SK-N-SH treated with all-trans-retinoic acid at 6 μM for 48 hours (cell line): Measurements from ENCODE around the gene MAP7.
"Not testable (repeated sequence)": the region's sequence is repeated elsewhere in the genome, so short reads cannot be mapped to it uniquely, and the experiment has no call there.

ENCODE experiments used
- ATAC-seq: fragments of 200-7000 bp; cut with Tn5 transposase; 3 replicates; pipeline ENCODE4 v1.9.1; 2020; ENCODE audit warnings: mild to moderate bottlenecking, moderate library complexity
- ARNTL ChIP-seq: fragments of 450-650 bp; formaldehyde crosslinking; IDR thresholded peaks from 2 replicates; pipeline ENCODE4 v1.5.0; 2020; ENCODE audit warnings: low read depth, mild to moderate bottlenecking, moderate library complexity, borderline replicate concordance
- BACH2 ChIP-seq: fragments of 250-450 bp; sonication (Bioruptor Pico); IDR thresholded peaks from 2 replicates; pipeline ENCODE4 v1.9.0; 2021; ENCODE audit warnings: mild to moderate bottlenecking, borderline replicate concordance
- CSDC2 ChIP-seq: fragments of 250-450 bp; sonication (Bioruptor Pico); IDR thresholded peaks from 2 replicates; pipeline ENCODE4 v1.5.0; 2020; ENCODE audit warnings: mild to moderate bottlenecking, moderate library complexity
- CSRNP3 ChIP-seq: fragments of 250-450 bp; sonication (Bioruptor Pico); IDR thresholded peaks from 2 replicates; pipeline ENCODE4 v1.5.1; 2021; ENCODE audit warnings: mild to moderate bottlenecking, moderate library complexity
- ESRRG ChIP-seq: fragments of 250-450 bp; sonication (Bioruptor Pico); IDR thresholded peaks from 2 replicates; pipeline ENCODE4 v1.6.1; 2021; ENCODE audit warnings: mild to moderate bottlenecking
- GLIS3 ChIP-seq: fragments of 250-450 bp; sonication (Bioruptor Pico); IDR thresholded peaks from 2 replicates; pipeline ENCODE4 v1.5.0; 2020; ENCODE audit warnings: mild to moderate bottlenecking, moderate library complexity
- ISL1 ChIP-seq: fragments of 250-450 bp; sonication (Bioruptor Pico); IDR thresholded peaks from 2 replicates; pipeline ENCODE4 v2.1.2; 2022; ENCODE audit warnings: mild to moderate bottlenecking, moderate library complexity
- OSR1 ChIP-seq: fragments of 250-450 bp; sonication (Bioruptor Pico); IDR thresholded peaks from 2 replicates; pipeline ENCODE4 v1.8.0; 2022; ENCODE audit warnings: moderate library complexity, mild to moderate bottlenecking, inconsistent platforms
- POU6F1 ChIP-seq: fragments of 250-450 bp; sonication (Bioruptor Pico); IDR thresholded peaks from 2 replicates; pipeline ENCODE4 v1.8.0; 2021; ENCODE audit warnings: low read depth, mild to moderate bottlenecking, moderate library complexity, borderline replicate concordance
- PPARA ChIP-seq: fragments of 250-450 bp; sonication (Bioruptor Pico); IDR thresholded peaks from 2 replicates; pipeline ENCODE4 v1.5.0; 2020; ENCODE audit warnings: mild to moderate bottlenecking, borderline replicate concordance
- RARB ChIP-seq: fragments of 250-450 bp; sonication (Bioruptor Pico); IDR thresholded peaks from 2 replicates; pipeline ENCODE4 v1.8.0; 2021; ENCODE audit warnings: mild to moderate bottlenecking, moderate library complexity
- SNAI2 ChIP-seq: fragments of 250-450 bp; sonication (Bioruptor Pico); IDR thresholded peaks from 2 replicates; pipeline ENCODE4 v1.5.0; 2020; ENCODE audit warnings: mild to moderate bottlenecking, moderate library complexity
- TCF4 ChIP-seq: fragments of 250-450 bp; sonication (Bioruptor Pico); IDR thresholded peaks from 2 replicates; pipeline ENCODE4 v1.8.0; 2021; ENCODE audit warnings: mild to moderate bottlenecking, moderate library complexity, borderline replicate concordance
- TOX ChIP-seq: fragments of 250-450 bp; sonication (Bioruptor Pico); IDR thresholded peaks from 2 replicates; pipeline ENCODE4 v1.8.0; 2021; ENCODE audit warnings: mild to moderate bottlenecking, moderate library complexity, borderline replicate concordance
- ZFP3 ChIP-seq: fragments of 250-450 bp; sonication (Bioruptor Pico); IDR thresholded peaks from 2 replicates; pipeline ENCODE4 v1.5.0; 2020; ENCODE audit warnings: mild to moderate bottlenecking, moderate library complexity
- ZFP30 ChIP-seq: fragments of 450-650 bp; formaldehyde crosslinking; IDR thresholded peaks from 2 replicates; pipeline ENCODE4 v1.5.0; 2022; ENCODE audit warnings: mild to moderate bottlenecking, moderate library complexity
- ZNF565 ChIP-seq: fragments of 450-650 bp; formaldehyde crosslinking; conservative IDR thresholded peaks from 2 replicates; pipeline ENCODE4 v1.5.0; 2020; ENCODE audit warnings: low read depth, mild to moderate bottlenecking, moderate library complexity
- ZNF70 ChIP-seq: fragments of 450-650 bp; formaldehyde crosslinking; IDR thresholded peaks from 2 replicates; pipeline ENCODE4 v1.5.0; 2020; ENCODE audit warnings: mild to moderate bottlenecking, moderate library complexity
- ZNF8 ChIP-seq: fragments of 450-650 bp; formaldehyde crosslinking; IDR thresholded peaks from 2 replicates; pipeline ENCODE4 v1.5.0; 2020; ENCODE audit warnings: mild to moderate bottlenecking, moderate library complexity
- TF ChIP-seq, protein P1 (sequence below): fragments of 250-450 bp; sonication (Bioruptor Pico); IDR thresholded peaks from 2 replicates; pipeline ENCODE4 v1.5.1; 2020; ENCODE audit warnings: low read depth, mild to moderate bottlenecking, moderate library complexity
- TF ChIP-seq, protein P2 (sequence below): fragments of 250-450 bp; sonication (Bioruptor Pico); IDR thresholded peaks from 2 replicates; pipeline ENCODE4 v1.5.0; 2020; ENCODE audit warnings: mild to moderate bottlenecking, moderate library complexity

Gene MAP7

GRCh38 chr6:136501096-136501495 lies 49.1 kb downstream of the MAP7 start:
- ATAC-seq, result no peak; the same call in 2 of the 3 replicates
- no peak for TF ChIP-seq SNAI2 (CRISPR knock-in tag)
- no peak for TF ChIP-seq CSRNP3
- no peak for TF ChIP-seq TCF4 (CRISPR knock-in tag)
- TF ChIP-seq OSR1 (CRISPR knock-in tag), result no peak
- TF ChIP-seq ZNF70 (CRISPR knock-in tag), result no peak

- ATAC-seq, result no peak
Observed at GRCh38 chr6:136500414-136500813, 49.8 kb downstream of the MAP7 start.

DNA sequence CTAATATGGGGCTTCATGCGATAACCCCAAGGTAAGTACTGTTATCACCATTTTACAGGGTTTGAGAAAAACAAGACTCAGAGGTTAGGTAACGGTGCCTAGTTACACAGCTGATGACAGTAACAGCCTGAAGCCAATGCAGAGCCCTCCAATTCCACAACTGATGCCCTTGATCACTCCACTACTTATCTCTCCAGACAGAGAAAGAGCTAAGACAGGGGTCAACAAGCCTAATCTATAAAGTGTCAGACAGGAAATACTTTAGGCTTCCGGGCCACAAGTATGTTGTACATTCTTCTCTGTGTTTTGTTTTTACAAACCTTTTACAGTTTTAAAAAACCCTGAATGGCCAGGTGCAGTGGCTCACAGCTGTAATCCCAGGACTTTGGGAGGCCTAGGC lies 50.9 kb downstream of the MAP7 start:
- TF ChIP-seq ZFP3 (no peak), CSDC2 (no peak), ARNTL (CRISPR knock-in tag) (no peak), ISL1 (CRISPR knock-in tag) (no peak), CSRNP3 (no peak), ZNF8 (no peak), PPARA (CRISPR knock-in tag) (no peak), BACH2 (CRISPR knock-in tag) (no peak), ZNF565 (no peak), RARB (no peak), OSR1 (CRISPR knock-in tag) (no peak), ZNF70 (CRISPR knock-in tag) (no peak), ZFP30 (no peak), TCF4 (CRISPR knock-in tag) (no peak), POU6F1 (CRISPR knock-in tag) (no peak), TOX (CRISPR knock-in tag) (no peak), ESRRG (CRISPR knock-in tag) (no peak)
- TF ChIP-seq, protein P1, sequence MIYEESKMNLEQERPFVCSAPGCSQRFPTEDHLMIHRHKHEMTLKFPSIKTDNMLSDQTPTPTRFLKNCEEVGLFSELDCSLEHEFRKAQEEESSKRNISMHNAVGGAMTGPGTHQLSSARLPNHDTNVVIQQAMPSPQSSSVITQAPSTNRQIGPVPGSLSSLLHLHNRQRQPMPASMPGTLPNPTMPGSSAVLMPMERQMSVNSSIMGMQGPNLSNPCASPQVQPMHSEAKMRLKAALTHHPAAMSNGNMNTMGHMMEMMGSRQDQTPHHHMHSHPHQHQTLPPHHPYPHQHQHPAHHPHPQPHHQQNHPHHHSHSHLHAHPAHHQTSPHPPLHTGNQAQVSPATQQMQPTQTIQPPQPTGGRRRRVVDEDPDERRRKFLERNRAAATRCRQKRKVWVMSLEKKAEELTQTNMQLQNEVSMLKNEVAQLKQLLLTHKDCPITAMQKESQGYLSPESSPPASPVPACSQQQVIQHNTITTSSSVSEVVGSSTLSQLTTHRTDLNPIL (CRISPR knock-in tag), result no peak
- TF ChIP-seq, protein P2, sequence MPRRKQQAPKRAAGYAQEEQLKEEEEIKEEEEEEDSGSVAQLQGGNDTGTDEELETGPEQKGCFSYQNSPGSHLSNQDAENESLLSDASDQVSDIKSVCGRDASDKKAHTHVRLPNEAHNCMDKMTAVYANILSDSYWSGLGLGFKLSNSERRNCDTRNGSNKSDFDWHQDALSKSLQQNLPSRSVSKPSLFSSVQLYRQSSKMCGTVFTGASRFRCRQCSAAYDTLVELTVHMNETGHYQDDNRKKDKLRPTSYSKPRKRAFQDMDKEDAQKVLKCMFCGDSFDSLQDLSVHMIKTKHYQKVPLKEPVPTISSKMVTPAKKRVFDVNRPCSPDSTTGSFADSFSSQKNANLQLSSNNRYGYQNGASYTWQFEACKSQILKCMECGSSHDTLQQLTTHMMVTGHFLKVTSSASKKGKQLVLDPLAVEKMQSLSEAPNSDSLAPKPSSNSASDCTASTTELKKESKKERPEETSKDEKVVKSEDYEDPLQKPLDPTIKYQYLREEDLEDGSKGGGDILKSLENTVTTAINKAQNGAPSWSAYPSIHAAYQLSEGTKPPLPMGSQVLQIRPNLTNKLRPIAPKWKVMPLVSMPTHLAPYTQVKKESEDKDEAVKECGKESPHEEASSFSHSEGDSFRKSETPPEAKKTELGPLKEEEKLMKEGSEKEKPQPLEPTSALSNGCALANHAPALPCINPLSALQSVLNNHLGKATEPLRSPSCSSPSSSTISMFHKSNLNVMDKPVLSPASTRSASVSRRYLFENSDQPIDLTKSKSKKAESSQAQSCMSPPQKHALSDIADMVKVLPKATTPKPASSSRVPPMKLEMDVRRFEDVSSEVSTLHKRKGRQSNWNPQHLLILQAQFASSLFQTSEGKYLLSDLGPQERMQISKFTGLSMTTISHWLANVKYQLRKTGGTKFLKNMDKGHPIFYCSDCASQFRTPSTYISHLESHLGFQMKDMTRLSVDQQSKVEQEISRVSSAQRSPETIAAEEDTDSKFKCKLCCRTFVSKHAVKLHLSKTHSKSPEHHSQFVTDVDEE (CRISPR knock-in tag), result no peak
- TF ChIP-seq, all 23 proteins: peak for 0
- no peak for ATAC-seq

More at GRCh38 chr6:136500414-136500813, 49.8 kb downstream of the MAP7 start:
- no peak for TF ChIP-seq PPARA (CRISPR knock-in tag)
- no peak for TF ChIP-seq CSRNP3
- TF ChIP-seq GLIS3 (CRISPR knock-in tag), result no peak
- TF ChIP-seq ESRRG (CRISPR knock-in tag), result no peak
- TF ChIP-seq OSR1 (CRISPR knock-in tag), result no peak
- no peak for TF ChIP-seq TOX (CRISPR knock-in tag)
- no peak for TF ChIP-seq ZFP3
- no peak for TF ChIP-seq ZFP30
- no peak for TF ChIP-seq ZNF565
- no peak for TF ChIP-seq ZNF70 (CRISPR knock-in tag)
- TF ChIP-seq RARB, result no peak
- no peak for TF ChIP-seq ARNTL (CRISPR knock-in tag)

GRCh38 chr6:136496449-136496848 lies 53.8 kb downstream of the MAP7 start:
- ATAC-seq, result not testable (repeated sequence)
